HG03139 (cell line): ENCODE measurements around the gene LMBR1.
"Not testable (repeated sequence)": the region's sequence is repeated elsewhere in the genome, so short reads cannot be mapped to it uniquely, and the experiment has no call there.

Experiments
- ATAC-seq: cut with Tn5 transposase; IDR thresholded peaks from one replicate; pipeline ENCODE4 v1.9.1; 2021; ENCODE audit not compliant: unreplicated experiment

The LMBR1 gene

DNA sequence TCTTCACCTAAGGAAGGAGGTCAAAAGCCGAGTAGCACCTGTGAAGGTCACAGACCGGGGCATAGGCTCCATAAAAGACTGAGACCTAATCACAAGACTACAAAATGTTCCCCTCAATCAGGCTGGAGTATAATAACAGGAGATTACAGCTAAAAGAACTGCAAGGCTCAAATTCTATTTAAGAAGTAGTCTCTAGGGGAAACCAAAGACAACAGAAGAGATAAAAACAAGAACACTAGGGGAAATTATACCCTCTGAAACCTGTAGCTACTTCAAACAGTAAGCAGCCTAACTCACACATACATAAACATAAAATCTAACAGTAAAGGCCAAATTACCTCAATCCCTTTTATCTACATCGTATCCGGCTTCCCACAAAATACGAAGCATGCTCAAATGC lies 38.3 kb downstream of the LMBR1 start:
- no peak for ATAC-seq

- ATAC-seq, result no peak
Observed at GRCh38 chr7:156848979-156849378, 44.0 kb downstream of the LMBR1 start.

DNA sequence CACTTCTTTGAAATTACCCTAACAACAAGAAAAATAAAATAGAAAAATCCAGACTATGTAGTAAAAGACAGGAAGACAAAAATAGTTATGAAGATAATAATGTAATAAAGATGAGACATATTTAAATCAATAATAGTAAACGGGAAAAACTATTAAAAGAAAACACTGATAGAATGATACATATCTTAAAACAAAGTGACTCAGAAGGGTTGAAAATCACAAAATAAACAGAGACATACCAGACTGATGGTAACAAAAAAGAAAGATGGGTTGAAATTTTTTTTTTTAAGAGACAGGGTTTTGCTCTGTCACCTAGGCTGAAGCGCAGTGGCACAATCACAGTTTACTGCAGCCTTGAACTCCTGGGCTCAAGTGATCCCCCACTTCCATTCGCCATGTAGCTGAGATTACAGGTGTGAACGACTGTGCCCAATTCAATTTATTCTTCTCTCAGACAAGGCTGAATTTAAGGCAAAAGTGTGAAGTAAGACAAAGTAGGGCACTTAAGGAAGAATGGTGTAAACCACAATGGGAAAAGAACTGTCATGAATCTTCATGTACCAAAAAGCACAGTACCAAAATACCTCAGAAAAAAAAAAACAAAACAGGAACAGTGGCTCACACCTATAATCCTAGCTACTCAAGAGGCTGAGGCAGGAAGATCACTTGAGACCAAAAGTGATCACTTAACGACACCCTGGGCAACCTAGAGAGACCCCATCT lies 47.4 kb downstream of the LMBR1 start:
- ATAC-seq, result no peak

- not testable (repeated sequence) for ATAC-seq
Observed at GRCh38 chr7:156843582-156843981, 49.4 kb downstream of the LMBR1 start.

DNA sequence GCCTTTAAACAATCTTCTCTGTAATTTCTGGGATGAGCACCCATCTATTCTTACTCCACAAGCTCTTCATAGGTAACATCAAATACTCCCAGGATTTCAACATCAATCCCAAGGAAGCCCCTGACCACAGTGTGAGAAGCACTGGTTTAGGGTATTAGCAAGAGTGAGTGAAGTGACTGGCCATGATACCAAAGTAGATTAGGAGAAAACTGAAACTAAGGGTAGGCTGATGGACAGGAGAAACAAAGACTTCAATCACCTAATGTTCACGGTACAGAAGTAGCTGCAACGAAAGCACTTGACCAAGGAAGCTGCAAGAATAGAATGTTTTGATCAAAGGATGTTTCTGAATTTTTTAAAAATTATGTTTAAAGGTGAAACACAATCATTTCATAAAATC lies 49.8 kb downstream of the LMBR1 start:
- ATAC-seq, result no peak

DNA sequence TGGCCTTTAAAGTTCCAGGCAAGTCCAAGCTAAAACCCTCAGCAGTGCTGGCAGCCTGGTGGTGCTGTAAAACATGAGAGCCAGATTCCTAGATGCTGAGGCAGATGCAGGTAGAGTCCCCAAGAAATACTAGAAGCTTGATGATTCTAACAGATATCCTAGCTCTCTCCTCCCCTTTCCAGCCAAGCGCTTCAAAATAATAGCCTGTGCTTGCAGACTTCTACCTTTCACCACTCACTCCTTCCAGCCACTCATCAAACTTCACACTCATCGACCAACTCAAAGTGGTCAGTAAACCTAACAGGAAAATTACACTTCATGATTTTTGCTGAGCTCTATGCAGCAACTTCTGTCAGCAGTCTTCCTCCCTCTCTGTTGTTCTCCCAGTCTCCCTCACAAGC lies 50.2 kb downstream of the LMBR1 start:
- ATAC-seq, result no peak

GRCh38 chr7:156842317-156842716 lies 50.7 kb downstream of the LMBR1 start:
- ATAC-seq, result no peak

DNA sequence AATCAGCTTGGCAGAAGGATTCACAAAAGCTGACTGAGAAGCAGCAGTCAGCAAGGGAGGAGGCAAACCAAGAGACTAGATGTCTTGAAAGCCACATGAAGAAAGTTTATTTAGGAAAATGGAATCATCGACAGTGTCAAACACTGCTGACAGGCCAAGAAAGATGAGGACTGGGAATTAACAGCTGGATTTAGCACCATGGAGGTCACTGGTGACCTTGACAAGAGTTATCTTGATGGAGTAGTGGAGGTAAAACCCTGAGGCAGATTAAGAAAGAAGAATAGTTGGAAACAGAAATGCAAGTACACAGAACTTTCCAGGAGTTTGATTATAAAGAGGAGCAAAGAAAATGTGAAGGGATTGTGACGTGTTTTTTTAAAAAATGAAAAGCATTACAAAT lies 51.5 kb downstream of the LMBR1 start:
- no peak for ATAC-seq

GRCh38 chr7:156840134-156840533 lies 52.8 kb downstream of the LMBR1 start:
- ATAC-seq, result no peak

DNA sequence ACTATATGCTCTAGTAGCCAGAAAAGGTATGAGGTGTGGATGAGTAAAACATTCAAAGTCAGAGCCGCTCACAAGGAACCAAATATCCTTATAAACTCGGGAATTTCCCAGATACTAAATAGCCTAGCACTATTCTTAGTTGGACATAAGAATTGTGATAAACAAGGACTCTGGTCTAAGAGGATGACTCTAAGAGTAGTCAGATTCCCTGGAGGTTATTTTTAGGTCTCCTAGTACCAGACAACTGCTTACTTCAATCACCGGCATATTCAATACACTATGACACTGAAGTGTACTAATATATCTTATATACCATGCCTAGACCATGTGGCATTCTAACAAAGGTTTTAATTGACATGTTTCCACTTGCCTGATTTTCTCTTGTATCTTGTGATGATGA lies 56.5 kb downstream of the LMBR1 start:
- ATAC-seq, result no peak

- no peak for ATAC-seq
Observed at GRCh38 chr7:156834462-156834861, 58.5 kb downstream of the LMBR1 start.

DNA sequence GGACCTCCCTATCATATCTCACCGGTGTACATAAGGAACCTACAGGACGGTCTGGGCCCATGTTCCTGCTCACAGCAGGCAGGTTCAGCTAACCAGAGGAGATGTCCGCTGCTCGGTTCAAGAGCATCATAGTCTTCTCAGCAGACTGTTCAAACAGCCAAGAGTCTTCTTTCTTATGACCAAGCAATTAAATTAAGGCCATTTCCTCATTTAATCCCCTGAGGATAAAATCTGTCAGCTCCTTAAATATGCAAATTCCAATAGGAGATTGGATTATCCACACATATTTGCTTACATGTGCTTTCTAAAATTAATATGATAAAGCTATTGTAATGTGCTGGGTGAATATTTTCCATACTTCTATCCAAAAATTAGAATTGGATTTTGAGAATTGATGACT lies 59.7 kb downstream of the LMBR1 start:
- ATAC-seq, result no peak

DNA sequence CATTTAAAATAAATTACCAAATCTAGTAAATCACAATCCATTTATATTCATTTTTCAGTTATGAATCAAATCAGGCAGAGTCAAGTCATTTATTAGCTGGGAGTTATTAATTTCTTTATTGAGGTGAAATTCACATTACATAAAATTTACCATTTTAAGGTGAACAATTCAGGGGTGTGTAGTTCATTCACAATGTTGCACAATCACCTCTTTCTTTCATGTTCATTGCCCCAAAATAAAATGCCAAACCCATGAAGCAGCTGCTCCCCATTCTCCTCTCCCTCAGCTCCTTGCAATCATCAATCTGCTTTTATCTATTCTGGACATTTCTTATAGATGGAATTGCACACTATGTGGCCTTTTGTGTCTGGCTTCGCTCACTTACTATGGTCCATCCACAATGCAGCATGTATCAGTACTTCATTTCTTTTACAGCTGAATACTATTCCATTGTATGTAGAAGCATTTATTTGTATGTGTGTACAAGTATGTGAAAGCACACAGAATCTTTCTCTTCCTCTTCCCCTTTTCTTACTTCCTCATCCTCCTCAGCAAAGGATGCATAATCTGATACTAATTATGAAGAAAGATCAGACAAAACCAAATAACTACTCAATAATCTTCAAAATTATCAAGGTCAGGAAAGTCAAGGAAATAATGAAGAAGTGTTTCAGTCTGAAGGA lies 60.6 kb downstream of the LMBR1 start:
- no peak for ATAC-seq

- no peak for ATAC-seq
Observed at GRCh38 chr7:156829669-156830336, 63.2 kb downstream of the LMBR1 start.

GRCh38 chr7:156827587-156828203 lies 65.3 kb downstream of the LMBR1 start:
- no peak for ATAC-seq

- ATAC-seq, result no peak
Observed at GRCh38 chr7:156823435-156823834, 69.5 kb downstream of the LMBR1 start.

GRCh38 chr7:156820445-156821063 lies 72.4 kb downstream of the LMBR1 start:
- ATAC-seq, result no peak

- no peak for ATAC-seq
Observed at GRCh38 chr7:156819733-156820295, 73.2 kb downstream of the LMBR1 start.

GRCh38 chr7:156818133-156818532 lies 74.8 kb downstream of the LMBR1 start:
- no peak for ATAC-seq

GRCh38 chr7:156816943-156817572 lies 75.9 kb downstream of the LMBR1 start:
- ATAC-seq, result no peak

- no peak for ATAC-seq
Observed at GRCh38 chr7:156811706-156812105, 81.3 kb downstream of the LMBR1 start.
